ENCODE results near the gene DLG2.
"Not testable (repeated sequence)": the region's sequence is repeated elsewhere in the genome, so short reads cannot be mapped to it uniquely, and the experiment has no call there.

The DLG2 gene

DNA sequence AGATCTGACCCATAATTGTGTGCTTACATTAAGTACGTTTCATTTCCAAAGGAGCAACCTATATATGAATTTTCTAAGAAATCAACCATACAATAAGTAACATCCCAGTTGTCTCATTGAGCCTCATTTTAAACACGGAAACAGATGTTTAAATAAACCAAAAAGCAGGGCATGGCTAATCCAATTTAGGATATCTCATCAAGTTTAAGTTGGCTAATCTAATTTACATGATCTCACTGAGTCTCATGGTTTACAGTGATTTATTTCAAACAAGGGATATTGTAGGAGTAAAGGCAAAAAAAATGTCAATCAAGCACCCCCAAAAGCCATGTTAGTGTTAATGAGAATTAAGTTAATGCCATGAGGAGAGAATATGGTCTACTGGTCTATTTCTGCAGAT is 1841.2 kb downstream of the DLG2 start:
- no peak for DNase-seq (ENCODE audit: low spot score)

DNA sequence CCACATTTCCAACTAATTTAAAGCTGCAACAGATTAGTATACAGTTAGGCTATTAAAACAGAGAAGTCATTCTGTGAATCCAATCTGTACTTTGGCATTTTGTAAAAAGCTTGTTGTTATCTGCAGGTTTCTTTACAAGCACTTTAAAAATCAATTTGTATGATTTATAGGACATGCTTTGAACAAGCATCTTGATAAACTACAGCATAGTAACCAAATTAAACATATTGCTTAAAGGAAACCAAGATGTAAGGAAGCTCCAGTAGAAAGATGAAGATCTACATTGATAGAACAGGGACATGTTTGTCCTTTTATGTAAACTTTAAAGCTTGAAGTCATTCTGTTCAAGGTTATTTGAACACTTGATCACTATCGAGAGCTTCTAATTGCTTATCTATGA is 1842.7 kb downstream of the DLG2 start:
- DNase-seq (ENCODE audit: low spot score), result no peak

DNA sequence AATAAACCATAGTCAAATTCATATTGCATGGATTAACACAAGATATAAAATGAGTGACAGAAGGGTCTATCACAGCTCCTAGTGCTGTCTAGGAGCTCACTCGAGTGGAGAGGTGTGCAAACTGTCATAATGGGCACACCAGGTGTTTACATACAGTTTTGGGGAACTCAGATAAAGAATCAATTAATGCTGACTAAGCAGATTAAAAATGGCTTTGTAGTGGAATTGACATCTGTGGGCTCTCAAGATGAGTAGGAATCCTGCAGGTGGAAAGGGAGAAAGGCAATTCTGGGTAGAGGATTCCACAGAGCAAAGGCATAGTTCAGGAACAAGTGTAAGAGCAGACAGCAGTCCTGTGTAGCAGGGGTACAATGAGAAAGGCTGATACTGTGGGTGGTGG is 1844.8 kb downstream of the DLG2 start:
- DNase-seq (ENCODE audit: low spot score), result no peak

DNA sequence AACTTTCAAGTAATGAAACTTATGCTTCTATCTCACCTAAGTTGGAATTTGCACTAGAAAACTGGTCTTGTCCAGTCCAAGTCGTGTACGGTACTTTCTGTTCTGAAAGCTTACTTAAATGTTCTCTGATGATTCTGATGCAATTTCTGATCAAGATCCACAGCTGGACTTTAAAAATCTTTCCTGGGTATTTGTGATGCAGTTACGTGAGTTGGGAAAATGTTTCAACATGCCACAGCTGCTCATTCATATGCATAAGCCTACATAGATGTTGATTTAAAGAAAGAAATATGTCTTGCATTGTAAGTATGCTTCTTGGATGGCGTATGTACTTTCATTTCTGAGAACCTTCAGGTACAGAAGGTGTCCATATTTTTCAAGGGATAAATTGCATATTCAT is 1847.3 kb downstream of the DLG2 start:
- DNase-seq (ENCODE audit: low spot score), result no peak

DNA sequence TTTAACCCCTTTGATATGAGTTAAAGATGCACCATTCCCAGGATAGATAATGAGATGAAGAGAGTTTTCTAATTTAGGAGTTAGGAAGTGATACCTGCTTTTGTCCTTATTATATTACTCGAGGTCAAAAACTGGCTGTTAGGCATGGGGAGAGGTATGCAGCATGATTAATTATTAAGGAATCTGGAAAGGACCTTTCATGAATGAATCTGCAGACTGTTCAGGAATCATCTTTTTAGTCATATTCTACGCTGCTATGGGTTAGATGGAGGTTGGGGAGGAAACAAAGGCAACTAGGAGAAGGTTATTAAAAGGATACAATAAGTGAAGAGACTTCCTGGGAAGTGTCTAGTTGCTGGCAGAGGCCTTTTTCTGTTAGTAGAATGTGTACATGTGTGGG is 1848.5 kb downstream of the DLG2 start:
- no peak for DNase-seq (ENCODE audit: low spot score)

DNA sequence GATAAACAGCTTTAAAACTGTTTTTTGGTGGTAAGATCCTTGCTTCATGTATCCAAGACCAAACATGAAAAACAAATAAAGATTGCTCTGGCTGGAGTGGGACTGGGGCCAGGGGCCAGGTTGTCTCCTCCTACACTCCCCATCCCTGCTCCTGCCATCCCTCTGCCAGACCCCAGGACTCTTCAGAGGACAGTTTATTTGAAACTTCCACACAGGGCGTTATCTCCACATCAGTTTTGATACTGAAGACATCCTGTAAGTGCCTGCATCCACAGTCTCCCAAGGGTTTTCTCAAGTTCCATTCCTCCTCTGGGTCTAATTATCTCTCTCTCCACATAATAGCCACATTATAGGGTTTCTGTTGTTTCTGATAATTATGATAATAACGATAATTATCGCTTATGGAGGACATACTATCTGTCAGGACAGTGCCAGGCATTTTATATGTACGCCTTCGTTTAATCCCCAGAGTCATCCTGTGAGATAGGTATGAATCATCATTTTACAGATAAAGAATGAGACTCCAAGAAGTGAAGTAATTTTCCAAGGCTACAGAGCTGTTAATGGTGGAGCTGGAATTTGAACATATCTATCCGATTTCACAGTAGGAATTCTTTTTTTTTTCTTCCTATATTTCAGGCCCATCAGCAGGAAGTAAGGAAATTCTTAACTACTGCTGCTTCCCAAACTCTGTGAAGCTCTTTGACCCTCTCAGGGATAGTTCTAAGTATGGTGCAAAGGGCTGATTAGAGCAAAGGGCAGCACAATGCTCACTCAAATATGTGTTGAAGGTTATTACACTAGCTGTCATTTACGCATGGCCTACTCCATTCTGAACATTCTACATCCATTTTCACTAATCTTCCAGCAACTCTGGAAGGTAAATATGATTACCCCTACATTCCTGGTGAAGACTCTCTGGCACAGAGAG is 1852.9 kb downstream of the DLG2 start:
- DNase-seq (ENCODE audit: low spot score), result no peak

DNA sequence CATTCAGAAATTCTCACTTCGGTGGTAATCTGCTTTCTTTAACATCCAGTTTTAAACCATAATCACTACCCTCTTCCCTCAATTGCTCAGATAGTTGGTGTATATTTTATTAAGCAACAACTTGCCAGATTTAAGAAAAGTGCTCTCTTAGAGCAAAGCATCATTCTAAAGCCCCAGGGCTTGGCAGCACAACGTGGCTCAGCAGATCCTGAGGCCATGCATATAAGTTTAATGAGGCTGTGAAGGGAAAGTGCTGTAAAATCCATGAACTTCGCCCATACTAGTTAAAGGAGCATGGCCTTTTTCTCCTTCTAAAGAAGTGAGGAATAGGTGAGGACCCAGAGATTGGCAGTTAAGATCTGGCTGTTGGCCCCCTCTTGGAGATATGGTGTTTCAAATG is 1858.7 kb downstream of the DLG2 start:
- DNase-seq (ENCODE audit: low spot score), result no peak

DNA sequence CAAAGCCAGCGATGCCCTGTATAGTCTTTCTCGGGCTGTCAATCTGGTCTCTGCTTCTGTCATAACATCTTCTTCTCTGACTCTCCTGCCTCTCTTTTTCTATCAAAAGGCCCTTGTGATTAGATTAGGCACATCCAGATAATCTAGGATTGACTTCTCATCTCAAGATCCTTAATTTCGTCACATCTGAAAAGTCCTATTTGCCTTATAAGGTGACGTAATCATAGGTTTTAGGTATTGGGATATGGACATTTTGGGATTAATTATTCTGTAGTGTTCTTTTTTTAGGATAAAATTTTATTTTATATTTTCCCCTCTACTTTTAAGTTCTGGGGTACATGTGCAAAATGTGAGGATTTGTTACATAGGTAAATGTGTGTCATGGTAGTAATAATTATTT is 1860.2 kb downstream of the DLG2 start:
- no peak for DNase-seq (ENCODE audit: low spot score)

DNA sequence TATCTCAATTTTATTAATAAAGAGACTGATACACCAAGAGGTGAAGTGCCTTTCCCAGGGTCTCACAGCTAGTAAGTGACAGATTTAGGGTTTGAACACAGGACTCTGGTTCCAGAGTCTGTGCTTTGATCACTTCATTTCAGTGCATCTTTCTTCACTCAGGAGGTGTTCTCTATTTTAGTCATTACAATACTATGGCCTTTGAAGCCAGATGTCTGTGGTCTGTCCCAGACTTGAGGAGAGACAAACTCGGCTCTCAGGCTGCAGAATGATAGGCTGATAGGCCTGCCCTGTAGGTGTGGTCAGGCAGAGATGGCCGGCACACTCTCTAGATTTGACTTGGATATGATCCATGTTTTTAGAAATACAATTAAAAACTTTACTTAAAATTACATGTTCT is 1862.5 kb downstream of the DLG2 start:
- DNase-seq (ENCODE audit: low spot score), result no peak

DNA sequence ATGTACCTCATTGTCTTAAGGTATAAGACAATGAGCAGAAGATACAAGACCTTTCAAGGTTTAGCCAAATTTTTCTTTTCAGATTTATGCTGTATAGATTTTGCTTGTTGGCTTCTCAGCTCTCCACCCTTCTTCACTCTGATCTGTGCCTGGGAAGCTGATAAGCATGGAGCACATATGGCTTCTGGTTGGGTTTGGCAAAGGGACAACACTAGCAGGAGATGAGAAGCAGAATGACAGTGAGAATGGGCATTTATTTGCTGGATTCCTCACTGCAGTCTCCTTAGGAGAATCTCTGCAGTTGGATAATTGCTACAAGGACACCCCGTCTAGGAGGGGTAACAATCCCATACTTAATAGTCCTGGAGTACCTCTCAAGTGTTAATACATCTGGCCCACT is 1866.2 kb downstream of the DLG2 start:
- no peak for DNase-seq (ENCODE audit: low spot score)

DNA sequence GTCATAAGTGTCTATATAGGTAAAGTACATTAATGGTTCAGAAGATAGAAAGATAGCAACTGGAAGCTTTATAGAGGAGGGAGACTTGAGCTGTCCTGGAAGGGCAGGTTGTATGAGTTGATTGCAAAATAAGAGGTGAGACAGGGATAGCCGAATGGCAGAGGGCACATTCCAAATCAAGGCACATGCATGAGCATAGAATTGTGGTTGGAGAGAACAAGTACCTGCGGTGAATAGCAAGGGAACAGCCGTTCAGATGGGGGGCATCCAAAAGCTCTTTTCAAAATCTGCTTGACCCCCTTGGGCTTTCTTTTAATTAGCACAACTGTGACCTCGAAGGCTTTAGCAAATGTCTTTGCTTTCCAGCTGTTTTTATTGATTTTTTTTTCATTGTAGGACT is 1868.0 kb downstream of the DLG2 start:
- no peak for DNase-seq (ENCODE audit: low spot score)

DNA sequence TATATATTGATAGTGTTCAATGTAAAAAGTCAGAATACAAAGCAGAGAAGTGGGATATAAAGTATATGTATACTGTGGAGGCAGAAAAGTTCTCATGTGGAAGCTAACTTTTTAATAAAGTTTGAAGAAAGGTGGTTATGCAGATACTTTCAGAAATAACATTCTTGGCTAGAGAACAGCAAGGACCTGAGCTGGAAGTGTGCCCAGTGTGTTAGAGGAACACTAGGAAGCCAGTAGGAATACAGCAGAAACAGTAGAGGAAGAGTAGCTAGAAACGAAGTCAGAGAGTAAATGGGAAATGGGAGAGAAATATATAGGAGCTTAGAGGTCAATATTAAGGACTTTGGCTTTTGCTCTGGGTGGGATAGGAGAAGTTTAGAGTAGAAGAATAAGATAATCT is 1876.1 kb downstream of the DLG2 start:
- DNase-seq (ENCODE audit: low spot score), result no peak

DNA sequence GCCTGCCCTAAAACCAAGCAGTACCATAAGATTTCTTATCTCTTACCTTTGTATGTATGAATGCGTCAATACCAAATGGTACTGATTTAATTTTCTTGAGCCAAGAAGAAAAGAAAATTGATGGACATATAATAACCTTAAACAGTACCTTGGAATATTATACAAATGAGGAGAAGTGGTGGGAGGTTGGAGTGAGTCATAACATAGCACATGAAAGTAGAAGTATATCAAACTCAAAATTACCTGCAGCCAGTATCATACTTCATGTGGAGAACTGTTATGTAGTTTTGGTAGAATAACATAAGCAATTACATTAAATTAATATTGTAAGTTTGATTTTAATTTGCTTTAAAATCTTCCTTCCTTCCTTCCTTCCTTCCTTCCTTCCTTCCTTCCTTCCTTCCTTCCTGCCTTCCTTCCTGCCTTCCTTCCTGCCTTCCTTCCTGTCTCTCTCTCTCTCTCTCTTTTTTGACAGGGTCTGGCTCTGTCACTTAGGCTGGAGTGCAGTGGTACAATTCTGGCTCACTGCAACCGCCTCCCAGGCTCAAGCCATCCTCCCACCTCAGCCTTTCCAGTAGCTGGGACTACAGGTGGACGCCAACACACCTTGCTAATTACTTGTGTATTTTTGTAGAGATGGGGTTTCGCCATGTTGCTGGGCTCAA is 1880.1 kb downstream of the DLG2 start:
- DNase-seq (ENCODE audit: low spot score), result no peak

DNA sequence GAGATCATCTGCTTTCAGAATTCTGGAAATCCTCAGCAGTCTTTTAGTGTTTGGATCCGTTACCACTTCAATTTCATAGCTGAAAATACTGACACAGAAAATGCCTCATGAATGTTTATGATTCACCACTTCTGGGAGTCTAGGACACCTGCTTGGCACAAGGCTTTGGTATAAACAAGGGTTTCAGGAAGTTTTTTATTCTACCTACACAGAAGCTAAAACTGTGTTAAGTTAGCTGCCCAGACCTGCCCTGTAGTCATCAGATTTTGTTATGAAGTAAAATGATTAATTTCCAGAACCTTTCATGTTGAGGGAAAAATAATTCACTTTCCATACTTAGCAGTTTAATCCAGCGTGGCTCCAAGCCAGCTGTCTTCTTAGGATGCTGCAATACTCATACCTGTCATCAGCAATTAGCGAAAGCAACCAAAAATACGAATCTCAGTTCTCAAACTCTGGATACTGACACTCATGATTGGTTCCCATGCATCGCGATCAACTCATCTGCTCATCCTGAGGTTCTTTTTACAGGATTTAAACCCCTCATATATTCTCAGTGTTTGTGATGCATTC is 1882.4 kb downstream of the DLG2 start:
- no peak for DNase-seq (ENCODE audit: low spot score)

DNA sequence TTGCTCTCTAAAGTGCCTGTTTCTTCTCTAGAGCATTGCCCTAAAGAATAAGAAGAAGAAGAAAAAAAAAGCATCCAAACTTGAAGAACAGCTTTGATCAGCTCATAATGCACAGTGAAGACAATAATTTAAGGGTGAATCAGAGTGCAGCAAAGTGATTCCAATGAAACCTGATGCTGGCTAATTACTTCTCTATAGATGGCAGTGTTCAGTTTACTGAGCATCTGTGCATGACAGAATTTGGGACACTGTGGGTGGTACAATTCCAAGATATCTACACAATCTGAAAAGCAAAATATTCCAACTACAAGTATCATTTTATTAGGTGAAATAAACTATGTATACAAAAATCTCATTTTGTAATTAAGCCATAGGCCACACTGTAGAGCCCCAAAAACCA is 1890.5 kb downstream of the DLG2 start:
- no peak for DNase-seq (ENCODE audit: low spot score)

DNA sequence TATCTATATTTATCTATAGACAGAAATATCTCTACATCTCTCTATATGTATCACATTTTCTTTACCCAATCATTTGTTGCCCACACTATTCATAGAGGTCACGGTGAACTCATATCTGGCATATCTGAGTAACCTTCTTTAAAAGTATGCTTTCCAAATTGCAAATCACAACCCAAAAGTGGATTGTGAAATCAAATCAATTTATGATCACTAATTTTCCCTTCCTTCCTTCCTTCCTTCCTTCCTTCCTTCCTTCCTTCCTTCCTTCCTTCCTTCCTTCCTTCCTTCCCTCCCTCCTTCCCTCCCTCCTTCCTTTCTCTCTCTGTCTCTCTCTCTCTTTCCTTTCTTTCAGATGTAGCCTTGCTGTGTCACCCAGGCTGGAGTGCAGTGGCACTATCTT is 1893.0 kb downstream of the DLG2 start:
- no peak for DNase-seq (ENCODE audit: low spot score)

DNA sequence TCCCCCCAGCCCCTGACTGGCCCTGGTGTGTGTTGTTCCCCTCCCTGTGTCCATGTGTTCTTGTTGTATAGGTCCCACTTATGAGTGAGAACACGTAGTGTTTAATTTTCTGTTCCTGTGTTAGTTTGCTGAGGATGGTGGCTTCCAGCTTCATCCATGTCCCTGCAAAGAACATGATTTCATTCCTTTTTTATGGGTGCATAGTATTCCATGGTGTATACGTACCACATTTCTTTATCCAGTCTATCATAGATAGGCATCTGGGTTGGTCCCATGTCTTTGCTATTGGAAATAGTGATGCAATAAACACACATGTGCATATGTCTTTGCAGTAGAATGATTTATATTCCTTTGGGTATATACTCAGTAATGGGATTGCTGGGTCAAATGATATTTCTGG is 1895.9 kb downstream of the DLG2 start:
- not testable (repeated sequence) for DNase-seq (ENCODE audit: low spot score)

DNA sequence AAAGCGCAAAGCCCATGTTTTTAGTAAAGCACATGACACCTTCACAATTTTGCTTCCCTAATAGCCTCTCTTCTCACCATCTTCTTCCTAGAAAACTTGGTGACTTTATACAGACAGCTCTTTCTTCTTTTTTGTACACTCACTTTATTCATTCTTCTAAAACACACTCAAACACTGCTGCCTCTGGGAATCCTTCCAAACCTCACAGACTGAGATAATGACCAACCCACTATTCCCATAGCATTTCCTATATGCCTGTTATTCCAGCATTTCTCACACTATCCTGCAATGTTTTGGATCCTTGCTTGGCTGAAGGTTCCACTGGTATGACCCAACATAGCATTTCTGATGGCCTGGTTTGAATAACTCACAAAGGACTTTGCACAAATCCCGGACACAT is 1898.9 kb downstream of the DLG2 start:
- DNase-seq (ENCODE audit: low spot score), result peak; percentile 12

DNA sequence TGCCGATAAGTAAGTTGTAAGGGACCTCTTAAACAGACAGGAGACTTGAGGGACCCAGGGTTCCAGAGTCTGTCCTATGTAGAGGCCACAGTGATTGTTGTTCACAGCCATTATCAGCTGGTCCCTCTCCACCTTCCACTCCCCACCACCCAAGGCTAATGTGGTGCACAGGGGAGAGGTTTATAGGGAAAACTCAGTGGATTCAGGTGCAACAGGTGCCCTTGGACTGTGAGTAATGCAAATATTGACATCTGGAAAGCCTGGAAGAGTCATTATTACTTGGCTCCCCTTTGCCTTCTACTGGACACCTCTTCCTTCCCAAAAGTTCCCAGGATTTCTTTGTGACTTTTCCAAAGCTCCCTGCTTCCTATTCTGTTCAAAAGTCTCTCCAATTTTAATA is 1899.9 kb downstream of the DLG2 start:
- no peak for DNase-seq (ENCODE audit: low spot score)

DNA sequence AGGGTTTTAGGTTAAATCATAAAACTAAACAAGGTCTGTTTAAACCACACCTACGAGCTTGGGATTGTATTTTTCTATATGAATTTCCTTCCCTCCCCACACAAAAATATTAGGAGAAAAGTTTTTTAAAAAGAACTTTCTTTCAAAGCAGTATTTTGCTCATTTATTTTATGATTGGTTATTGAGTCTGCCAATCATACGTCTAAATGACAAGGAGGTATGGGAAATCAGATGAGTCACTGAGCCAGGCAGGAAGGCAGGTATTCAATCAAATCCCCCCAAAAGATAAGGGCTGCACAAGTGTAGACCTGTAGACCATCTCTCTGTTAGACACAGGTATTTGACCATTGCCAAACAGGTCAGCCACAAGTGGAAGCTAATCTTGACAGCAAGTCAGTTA is 1900.8 kb downstream of the DLG2 start:
- no peak for DNase-seq (ENCODE audit: low spot score)

DNA sequence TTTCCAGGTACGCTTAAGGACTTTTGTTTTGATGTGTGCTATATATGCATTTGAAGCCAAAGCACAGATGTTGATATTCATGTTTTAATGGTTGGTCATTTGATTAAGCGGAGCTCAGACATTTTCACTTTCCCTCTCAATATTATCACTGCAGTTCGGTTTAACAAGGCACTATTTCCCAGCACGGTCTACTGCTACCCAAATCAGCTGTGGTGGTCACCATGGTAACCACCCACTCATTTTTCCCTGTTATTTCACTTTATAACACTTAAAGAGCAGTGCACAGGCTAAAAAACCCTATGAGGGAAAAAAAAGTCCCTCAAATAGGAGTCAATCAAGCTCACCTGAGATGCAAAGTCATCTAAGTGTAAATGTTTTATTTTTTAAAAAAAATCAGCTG is 1901.4 kb downstream of the DLG2 start:
- no peak for DNase-seq (ENCODE audit: low spot score)

DNA sequence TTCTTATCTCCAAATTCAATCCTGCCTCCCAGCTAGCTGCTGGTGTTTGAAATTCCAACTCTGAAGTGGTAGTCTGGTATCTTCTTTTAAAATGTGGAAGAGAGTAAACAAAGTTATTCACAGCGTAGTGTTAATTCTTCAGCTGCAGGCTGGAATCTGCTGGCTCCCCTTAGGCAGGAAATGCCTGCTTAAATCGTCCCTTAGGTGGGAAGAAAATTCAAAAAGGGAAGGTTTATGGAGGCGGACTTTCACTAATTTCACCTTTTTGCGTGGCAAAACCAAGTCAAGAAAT is 1901.9 kb downstream of the DLG2 start:
- DNase-seq (ENCODE audit: low spot score), result no peak

DNA sequence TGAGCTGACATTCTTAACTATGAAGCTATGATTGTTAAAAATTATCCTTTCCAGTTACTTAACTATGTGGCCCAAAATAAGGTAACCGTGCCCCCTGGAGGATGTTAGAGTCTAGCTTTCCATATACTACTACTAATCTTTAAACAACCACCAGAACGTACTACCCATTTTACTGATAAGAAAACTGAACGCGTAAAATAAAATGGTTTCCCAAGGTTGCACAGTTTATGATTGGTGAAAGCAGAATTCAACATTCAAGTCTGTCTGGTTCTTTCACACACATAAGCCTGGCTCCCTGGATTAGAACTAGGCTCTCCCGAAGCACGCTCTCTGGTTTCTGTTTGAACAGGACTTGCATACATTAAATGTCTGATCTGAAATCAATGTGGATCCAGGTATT is 1903.1 kb downstream of the DLG2 start:
- DNase-seq (ENCODE audit: low spot score), result peak; percentile 28
